A673 (cell line): Measurements from ENCODE around the gene IFNG.

Experiments
- EZH2 ChIP-seq: fragments of 200-600 bp; sonication (generic); IDR thresholded peaks from 2 replicates; pipeline ENCODE4 v1.6.1; 2017; ENCODE audit warnings: borderline replicate concordance, low read depth, mild to moderate bottlenecking, mixed read lengths, antibody characterized with exemption, low read length; ENCODE audit not compliant: poor library complexity, severe bottlenecking
- TF ChIP-seq, protein P1 (sequence below): fragments of 300-800, 200-600 bp; sonication (generic); conservative IDR thresholded peaks from 2 replicates; pipeline ENCODE4 v1.5.1; 2017; ENCODE audit warnings: low read depth, mild to moderate bottlenecking, antibody characterized with exemption, low read length, moderate library complexity, mixed read lengths

DNA sequence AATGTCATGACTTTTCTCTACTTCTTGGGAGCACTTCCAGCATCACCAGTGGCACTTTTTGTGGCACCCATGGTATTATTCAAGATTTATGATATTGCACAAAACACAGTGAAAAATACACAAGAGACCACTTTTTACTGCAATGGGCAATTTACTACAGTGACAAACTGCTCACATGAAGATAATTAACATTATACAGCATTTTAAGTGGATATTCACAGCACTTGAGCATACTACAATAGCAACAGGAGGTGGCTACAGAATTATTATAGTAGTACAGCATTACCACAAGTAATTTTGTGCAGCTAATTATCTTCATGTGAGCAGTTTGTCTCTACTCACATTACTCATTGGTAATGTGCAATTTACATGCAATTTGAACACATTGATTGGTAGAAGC is 47.7 kb upstream of the IFNG start:
- no peak for TF ChIP-seq EZH2
- TF ChIP-seq, protein P1, sequence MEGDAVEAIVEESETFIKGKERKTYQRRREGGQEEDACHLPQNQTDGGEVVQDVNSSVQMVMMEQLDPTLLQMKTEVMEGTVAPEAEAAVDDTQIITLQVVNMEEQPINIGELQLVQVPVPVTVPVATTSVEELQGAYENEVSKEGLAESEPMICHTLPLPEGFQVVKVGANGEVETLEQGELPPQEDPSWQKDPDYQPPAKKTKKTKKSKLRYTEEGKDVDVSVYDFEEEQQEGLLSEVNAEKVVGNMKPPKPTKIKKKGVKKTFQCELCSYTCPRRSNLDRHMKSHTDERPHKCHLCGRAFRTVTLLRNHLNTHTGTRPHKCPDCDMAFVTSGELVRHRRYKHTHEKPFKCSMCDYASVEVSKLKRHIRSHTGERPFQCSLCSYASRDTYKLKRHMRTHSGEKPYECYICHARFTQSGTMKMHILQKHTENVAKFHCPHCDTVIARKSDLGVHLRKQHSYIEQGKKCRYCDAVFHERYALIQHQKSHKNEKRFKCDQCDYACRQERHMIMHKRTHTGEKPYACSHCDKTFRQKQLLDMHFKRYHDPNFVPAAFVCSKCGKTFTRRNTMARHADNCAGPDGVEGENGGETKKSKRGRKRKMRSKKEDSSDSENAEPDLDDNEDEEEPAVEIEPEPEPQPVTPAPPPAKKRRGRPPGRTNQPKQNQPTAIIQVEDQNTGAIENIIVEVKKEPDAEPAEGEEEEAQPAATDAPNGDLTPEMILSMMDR: no peak
